T47D (cell line): ENCODE measurements around the gene CEACAM16.
A peak's percentile ranks its signal among the peaks of the same experiment; 100 is the strongest.
"Not testable (repeated sequence)": the region's sequence is repeated elsewhere in the genome, so short reads cannot be mapped to it uniquely, and the experiment has no call there.

Experiments
- DNase-seq, 2 experiments: peaks; one replicate each; pipeline versions ENCODE4 v3.0.0 to v3.0.0-alpha.2; 2011 to 2012; ENCODE audit warnings: low read depth in 1 of 2, low spot score in 1 of 2
- JUND ChIP-seq: IDR thresholded peaks from 2 replicates; pipeline ENCODE4 v1.6.1; 2012; ENCODE audit warnings: low read depth
- in situ Hi-C: cut with HindIII; loops from 2 replicates; pipeline ENCODE4 v1.10.0; 2016; ENCODE audit warnings: low sequenced_read_pairs, low pct_unique_long_range_greater_than_20kb

Gene CEACAM16

DNA sequence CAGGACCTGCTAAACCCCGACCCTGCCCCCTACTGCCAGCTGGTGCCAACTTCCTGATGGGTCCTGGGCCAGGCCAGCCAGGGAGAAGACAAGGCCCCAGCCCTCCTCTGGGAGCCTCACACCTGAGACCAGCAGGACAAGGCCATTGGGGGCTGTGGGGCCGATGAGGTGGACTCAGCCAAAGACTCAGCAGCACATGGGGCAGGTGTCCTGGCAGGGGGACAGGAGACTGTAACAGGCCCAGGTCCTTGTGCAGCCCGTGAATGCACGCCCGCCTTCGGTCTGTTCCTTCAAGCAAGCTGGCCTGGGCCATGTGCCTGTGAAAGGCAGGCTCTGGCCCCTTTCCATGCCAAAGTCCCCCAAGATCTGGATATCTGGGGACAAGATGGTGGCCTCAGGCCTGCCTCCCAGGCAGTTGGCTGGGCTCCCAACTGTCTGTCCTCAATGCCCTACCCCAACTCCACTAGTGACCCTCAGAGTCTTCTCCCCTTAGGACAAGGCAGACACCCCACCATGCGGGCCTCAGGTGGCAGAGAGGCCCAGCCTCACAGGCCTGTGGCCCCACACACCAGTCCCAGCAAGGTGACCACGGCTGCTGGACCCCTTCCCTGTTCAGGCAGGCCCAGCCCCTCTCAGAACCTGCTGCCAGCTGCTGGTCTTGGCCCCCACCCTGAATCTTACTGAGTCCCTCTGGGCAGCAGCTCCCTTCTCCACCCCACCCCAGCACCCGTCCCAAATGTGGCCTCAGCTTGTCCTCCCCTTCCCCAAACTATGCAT, 15.3 kb upstream of the CEACAM16 start:
- TF ChIP-seq JUND = no peak
- in situ Hi-C loops = no loop called here
- no peak for DNase-seq

DNA sequence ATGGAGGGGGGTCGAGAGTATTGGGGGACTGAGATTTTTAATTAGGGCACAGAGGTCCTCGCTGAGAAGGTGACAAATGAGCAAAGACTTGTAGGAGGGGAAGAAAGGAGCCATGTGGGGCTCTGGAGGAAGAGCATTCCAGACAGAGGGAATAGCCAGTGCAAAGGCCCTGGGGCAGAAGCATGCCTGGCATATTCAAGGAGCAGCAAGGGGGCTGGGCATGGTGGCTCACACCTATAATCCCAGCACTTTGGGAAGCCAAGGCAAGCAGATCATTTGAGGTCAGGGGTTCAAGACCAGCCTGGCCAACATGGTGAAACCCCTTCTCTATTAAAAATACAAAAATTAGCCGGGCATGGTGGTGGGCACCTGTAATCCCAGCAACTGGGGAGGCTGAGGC, 14.6 kb upstream of the CEACAM16 start:
- in situ Hi-C loops = not testable (repeated sequence)

DNA sequence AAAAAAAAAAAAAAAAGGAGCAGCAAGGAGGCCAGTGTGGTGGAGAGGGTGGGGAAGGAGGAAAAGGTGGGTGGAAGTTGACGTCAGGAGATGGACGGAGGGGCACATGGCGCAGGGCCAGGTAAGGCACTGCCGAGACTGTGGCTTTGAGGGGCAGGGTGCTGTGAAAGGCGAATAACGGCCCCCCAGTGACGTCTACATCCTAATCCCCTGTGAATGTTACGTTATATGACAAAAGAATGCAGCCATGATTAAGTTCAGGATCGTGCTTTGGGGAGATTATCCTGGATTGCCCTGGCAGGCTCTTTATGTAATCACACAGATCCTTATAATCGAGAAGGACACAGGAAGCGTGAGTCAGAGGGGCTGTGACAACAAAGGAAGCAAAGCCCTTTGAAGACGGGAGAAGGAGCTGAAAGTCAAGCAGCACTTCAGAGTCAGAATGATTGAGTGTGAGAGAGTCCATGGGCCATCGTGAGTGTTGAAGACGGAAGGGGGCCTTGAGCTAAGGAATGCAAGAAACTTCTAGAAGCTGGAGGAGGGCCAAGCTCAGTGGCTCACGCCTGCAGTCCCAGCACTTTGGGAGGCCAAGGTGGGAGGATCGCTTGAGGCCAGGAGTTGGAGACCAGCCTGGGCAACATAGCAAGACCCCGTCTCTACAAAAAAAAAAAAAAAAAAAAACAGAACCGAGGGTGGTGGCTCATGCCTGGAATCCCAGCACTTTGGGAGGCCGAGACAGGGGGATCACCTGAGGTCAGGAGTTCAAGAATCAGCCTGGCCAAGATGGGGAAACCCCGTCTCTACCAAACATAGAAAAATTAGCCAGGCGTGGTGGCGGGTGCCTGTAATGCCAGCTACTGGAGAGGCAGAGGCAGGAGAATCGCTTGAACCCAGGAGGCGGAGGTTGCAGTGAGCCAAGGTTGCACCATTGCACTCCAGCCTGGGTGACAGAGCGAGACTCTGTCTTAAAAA, 13.8 kb upstream of the CEACAM16 start:
- in situ Hi-C loops = no loop called here
- DNase-seq = no peak
- TF ChIP-seq JUND = no peak

More for the DNA sequence above, 14.6 kb upstream of the CEACAM16 start:
- DNase-seq = not testable (repeated sequence)

DNA sequence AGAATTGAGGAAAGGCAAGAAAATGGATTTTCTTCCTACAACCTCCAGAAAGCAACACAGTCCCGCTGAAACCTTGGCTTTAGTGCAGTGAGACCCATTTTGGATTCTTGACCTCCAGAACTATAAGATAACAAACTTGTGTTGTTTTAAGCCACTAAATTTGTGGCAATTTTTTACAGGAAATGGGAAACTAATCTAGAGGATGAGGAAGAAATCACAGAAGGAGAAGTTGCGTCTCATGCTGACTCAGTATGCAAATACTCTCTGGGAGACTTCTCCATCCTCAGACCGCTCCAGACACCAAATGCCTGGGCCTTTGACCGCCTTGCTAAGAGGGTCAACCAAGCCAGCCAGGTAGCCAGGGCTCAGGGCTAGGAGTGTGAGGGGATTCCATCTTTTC, 13.1 kb upstream of the CEACAM16 start:
- no peak for DNase-seq
- TF ChIP-seq JUND = no peak
- in situ Hi-C loops = no loop called here

DNA sequence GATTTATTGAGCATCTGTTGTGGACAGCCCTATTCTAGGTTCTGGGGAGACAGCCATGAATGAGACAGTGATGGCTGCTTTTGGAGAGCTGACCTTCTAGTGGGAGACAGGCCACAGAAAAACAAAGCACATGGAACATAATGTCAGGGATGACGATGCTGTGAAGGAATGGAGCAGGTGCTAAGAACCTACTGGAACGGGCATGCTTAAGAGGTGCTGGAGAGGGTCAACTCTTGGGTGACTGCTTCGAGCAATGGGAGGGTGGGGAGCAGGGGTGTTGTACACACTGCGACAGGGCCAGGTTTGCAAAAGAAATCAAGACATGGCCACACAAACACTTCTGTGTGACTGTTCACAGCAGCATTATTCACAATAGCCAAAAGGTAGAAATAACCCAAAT, 12.1 kb upstream of the CEACAM16 start:
- in situ Hi-C loops = no loop called here
- DNase-seq = no peak
- no peak for TF ChIP-seq JUND

DNA sequence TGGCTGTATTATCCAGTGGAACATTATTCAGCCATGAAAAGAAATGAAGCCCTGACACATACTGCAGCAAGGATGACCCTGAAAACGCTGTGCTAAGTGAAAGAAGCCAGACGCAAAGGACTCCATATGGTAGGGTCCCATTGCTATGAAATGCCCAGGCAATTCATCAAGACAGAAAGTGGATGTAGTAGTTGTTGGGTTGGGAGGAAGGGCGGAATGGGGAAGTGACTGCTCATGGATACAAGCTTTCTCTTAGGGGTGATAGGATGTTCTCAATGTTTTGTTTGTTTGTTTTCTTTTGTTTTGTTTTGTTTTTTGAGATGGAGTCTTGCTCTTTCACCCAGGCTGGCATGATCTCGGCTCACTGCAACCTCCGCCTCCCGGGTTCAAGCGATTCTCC, 11.1 kb upstream of the CEACAM16 start:
- no peak for TF ChIP-seq JUND
- in situ Hi-C loops = no loop called here
- no peak for DNase-seq

DNA sequence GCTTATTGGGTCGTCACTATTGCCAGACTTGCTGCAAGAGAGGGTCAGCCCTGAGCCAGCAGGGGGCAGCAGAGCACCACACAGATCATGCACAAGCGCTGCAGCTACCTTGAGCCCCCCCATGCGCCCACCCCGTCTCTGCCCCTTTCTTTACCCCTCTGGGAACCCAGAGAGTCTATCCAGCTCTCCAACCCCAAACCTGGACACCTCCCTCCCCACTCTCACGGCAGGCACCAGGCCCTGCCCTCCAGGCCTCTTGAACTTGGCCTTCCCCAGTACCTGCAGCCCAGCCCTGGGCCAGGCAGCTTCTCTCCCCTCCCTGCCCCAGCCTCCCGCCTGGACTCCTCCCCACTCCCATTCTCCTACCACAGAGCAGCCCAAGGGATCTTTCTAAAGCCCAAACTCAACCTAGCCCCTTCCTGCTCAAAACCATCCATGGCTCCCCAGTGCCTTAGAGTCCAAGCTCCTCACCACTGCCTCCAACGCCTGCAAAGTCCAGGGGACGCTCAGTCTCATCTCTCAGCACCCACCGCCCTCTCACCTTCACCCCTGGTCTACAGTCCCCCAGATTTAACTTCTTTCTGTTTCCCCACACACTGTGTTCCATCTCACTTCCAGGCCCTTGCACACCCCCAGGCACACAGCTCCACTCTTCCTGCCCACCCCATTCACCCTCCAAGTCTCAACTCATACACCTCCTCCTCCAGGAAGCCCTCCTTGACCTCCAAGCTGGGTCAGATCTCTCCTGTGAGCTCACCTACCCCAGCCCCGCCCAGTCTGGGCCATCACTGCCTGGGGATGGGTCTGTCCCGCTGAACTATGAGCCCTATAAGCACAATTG, 9.4 kb upstream of the CEACAM16 start:
- peak in 1 of 2 experiments; percentile 68 for DNase-seq
- in situ Hi-C loops = no loop called here

DNA sequence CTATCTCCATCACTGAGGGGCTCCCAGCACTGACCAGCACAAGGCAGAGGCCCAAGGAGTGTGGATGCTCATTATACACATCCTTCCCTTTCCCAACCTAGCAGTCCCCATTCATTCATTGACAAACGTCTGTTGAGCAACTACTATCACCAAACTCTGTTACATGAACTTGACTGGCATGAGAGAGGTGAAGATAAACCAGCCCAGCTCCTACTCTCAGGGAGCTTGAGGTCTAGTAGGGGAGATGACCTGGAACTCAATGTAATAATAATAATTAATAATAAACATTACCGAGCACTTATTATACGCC, 8.9 kb upstream of the CEACAM16 start:
- no peak for DNase-seq
- in situ Hi-C loops = no loop called here
- no peak for TF ChIP-seq JUND

More for the DNA sequence above, 9.4 kb upstream of the CEACAM16 start:
- TF ChIP-seq JUND = no peak

DNA sequence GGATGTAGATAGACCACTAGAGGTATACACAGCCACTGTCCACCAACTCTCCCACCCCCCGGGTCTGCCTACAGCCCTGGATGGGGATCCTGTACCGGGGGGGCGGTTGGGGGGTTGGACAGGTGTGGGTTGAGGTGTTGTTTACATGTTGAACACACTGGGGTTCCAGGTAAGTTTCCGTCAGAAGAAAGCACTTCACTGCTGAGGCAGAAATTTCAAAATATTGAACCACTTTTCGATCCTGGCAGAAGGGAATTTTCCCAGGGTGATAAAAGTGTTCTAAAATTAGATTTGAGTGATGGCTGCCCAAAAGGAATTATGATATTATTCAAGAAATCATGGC, 6.6 kb upstream of the CEACAM16 start:
- no peak for DNase-seq
- in situ Hi-C loops = no loop called here
- TF ChIP-seq JUND = no peak

DNA sequence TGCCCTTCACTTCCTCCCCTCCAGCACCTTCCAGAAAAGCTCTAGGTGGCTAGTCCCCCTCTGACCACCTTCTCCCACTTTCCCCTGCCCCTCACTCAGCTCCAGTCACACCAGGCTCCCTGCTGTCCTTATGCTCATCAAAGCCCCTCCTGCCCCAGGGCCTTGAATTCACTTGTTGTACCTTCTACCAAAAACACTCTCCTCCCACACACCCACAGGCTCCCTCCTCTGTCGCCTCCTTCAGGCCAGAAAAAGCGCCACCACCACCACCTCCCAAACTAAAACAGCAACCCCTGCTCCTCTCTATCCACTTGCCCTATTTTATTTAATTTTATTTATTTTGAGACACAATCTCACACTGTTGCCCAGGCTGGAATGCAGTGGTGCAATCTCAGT, 4.8 kb upstream of the CEACAM16 start:
- TF ChIP-seq JUND = no peak
- in situ Hi-C loops = no loop called here
- DNase-seq = peak in 1 of 2 experiments; percentile 49

DNA sequence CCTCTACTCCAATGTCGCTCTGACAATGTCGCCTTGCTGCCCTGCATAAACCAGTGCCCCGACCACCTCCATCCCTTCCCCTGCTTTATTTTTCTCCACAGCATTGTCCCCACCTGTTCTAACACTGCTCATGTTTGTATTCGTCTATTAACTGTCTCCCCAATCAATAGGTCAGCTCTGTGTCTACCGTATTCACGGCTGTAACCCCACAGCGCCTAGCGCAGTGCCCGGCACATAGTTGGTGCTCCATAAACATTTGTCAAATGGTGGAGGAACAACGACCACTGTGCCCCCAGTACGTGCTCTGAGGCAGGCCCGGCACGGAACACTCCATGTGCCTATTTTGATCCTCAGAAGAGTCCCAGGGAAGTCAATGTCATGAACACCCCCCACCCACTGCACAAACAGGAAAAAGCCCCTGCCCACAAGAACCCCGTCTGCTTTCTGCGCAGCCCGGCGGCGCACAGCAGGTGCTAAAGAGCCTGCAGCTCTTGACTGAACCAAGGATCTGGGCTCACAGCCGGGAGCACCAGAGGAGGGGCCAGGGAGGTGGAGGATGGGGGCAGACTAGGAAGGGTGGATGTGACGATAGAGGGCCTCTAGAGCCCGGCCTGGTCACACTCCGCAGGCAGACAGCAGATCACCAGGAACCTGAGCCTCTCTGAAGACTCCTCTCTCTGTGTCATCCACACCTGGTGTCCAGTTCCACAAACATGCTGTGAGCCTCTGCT, 1.8 kb upstream of the CEACAM16 start:
- in situ Hi-C loops = no loop called here

DNA sequence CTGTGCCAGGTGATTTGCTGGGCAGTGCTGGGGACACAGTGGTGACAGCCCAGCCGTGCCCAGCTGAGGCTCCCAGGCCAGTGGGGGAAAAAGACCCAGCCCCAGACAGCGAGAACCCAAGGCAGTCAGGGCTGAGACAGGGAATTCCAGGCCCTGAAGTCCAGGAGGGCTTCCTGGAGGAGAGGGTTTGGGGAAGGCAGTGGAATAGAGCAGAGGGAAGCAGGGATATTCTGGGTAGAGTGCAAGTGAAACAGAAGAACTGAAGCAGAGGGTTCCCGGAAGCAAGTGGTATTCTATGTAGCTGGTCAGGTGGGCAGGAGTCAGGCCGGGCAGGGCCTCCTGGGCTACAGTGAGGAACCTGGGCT, 1.3 kb upstream of the CEACAM16 start:
- in situ Hi-C loops = no loop called here
- no peak for TF ChIP-seq JUND
- no peak for DNase-seq

More for the DNA sequence above, 1.8 kb upstream of the CEACAM16 start:
- no peak for DNase-seq
- TF ChIP-seq JUND = no peak

DNA sequence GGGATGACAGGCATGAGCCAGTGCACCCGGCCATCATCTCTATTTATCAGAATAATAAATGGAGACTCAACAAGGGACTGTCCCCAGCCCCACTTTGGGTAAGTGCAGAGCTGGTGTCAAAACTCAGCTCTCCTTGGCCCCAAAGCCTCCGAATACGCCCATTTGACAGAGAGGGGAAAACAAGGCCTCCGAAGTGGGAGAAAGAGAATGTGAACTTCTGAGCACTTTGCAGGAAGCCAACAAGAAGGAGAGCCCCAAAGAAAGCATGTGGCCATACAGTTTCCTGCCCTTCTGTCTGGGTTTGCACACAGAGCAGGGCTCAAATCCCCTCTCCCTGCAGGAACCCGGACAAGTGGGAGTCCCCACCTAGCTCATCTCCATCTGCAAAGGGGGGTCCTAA, 1.6 kb downstream of the CEACAM16 start:
- DNase-seq = no peak
- in situ Hi-C loops = no loop called here
- TF ChIP-seq JUND = no peak
